Liver (tissue), 9 donors: ENCODE measurements around the gene CYB561. TPM values are rescaled to one million over a fixed set of nuclear protein-coding genes. Genes with fewer than 3 reads are reported as not detected.

Experiments used
- DNase-seq: peaks from one replicate; pipeline ENCODE4 v3.0.0-alpha.2; 2017; ENCODE audit warnings: low spot score
- H3K27ac ChIP-seq, 2 donors: one replicate each; pipeline ENCODE4 v1.7.0; 2013; ENCODE audit warnings: inconsistent platforms in 2 of 2, low read length in 2 of 2, control low read depth in 1 of 2, low read depth in 1 of 2, mild to moderate bottlenecking in 1 of 2
- H3K27me3 ChIP-seq, 4 donors: one replicate each; pipeline versions ENCODE4 v1.6.1 to v1.7.0; 2013; ENCODE audit warnings: low read length in 3 of 4, inconsistent platforms in 1 of 4, mild to moderate bottlenecking in 1 of 4, moderate library complexity in 1 of 4; ENCODE audit not compliant: control insufficient read depth in 4 of 4, insufficient read depth in 4 of 4
- H3K36me3 ChIP-seq, 4 donors: one replicate each; pipeline versions ENCODE4 v1.6.1 to v1.7.0; 2013; ENCODE audit warnings: low read length in 3 of 4, mild to moderate bottlenecking in 3 of 4, low read depth in 1 of 4, moderate library complexity in 1 of 4; ENCODE audit not compliant: control insufficient read depth in 4 of 4, insufficient read depth in 3 of 4
- H3K4me1 ChIP-seq, 4 donors: one replicate each; pipeline versions ENCODE4 v1.6.1 to v1.7.0; 2013; ENCODE audit warnings: low read length in 3 of 4, mild to moderate bottlenecking in 3 of 4, moderate library complexity in 1 of 4; ENCODE audit not compliant: control insufficient read depth in 4 of 4, insufficient read depth in 4 of 4
- H3K4me3 ChIP-seq, 3 donors: one replicate each; pipeline versions ENCODE4 v1.6.1 to v1.7.0; 2013; ENCODE audit warnings: low read length in 3 of 3, control low read depth in 1 of 3, low read depth in 1 of 3, mild to moderate bottlenecking in 1 of 3
- H3K9ac ChIP-seq, 2 donors: one replicate each; pipeline ENCODE4 v1.7.0; 2013; ENCODE audit warnings: low read length in 2 of 2, mild to moderate bottlenecking in 2 of 2, moderate library complexity in 2 of 2, control low read depth in 1 of 2, low read depth in 1 of 2
- H3K9me3 ChIP-seq, 4 donors: one replicate each; pipeline versions ENCODE4 v1.6.1 to v1.7.0; 2013; ENCODE audit warnings: low read length in 3 of 4; ENCODE audit not compliant: control insufficient read depth in 4 of 4
- ATF3 ChIP-seq: IDR thresholded peaks from 2 replicates; pipeline ENCODE4 v1.6.1; 2016; ENCODE audit warnings: antibody characterized with exemption
- CTCF ChIP-seq: fragments of 150-350 bp; IDR thresholded peaks from 2 replicates; pipeline ENCODE4 v1.5.1; 2017; ENCODE audit warnings: improper control_type of control experiment, low read depth, low read length; ENCODE audit not compliant: missing input control
- EGR1 ChIP-seq, 2 donors: IDR thresholded peaks; 2 replicates each; pipeline ENCODE4 v1.6.1; 2016 to 2018; ENCODE audit warnings: antibody characterized with exemption in 2 of 2, low read depth in 2 of 2
- FOXA1 ChIP-seq: IDR thresholded peaks from 2 replicates; pipeline ENCODE4 v1.6.1; 2016; ENCODE audit warnings: antibody characterized with exemption
- FOXA2 ChIP-seq: IDR thresholded peaks from 2 replicates; pipeline ENCODE4 v1.6.1; 2016; ENCODE audit warnings: antibody characterized with exemption
- GABPA ChIP-seq, 2 donors: IDR thresholded peaks in 1 of 2; conservative IDR thresholded peaks in 1 of 2; 2 replicates each; pipeline ENCODE4 v1.6.1; 2016; ENCODE audit warnings: antibody characterized with exemption in 2 of 2, mild to moderate bottlenecking in 1 of 2, moderate library complexity in 1 of 2
- HNF4A ChIP-seq, 2 donors: conservative IDR thresholded peaks; 2 replicates each; pipeline ENCODE4 v1.6.1; 2016; ENCODE audit warnings: antibody characterized with exemption in 2 of 2, mild to moderate bottlenecking in 2 of 2
- HNF4G ChIP-seq: IDR thresholded peaks from 2 replicates; pipeline ENCODE4 v1.6.1; 2016; ENCODE audit warnings: antibody characterized with exemption
- JUND ChIP-seq, 2 donors: IDR thresholded peaks; 2 replicates each; pipeline ENCODE4 v1.6.1; 2016; ENCODE audit warnings: antibody characterized with exemption in 2 of 2
- MAX ChIP-seq: IDR thresholded peaks from 2 replicates; pipeline ENCODE4 v1.6.1; 2016; ENCODE audit warnings: antibody characterized with exemption
- NR2F2 ChIP-seq: IDR thresholded peaks from 2 replicates; pipeline ENCODE4 v1.6.1; 2016; ENCODE audit warnings: antibody characterized with exemption
- RAD21 ChIP-seq, 2 donors: IDR thresholded peaks; 2 replicates each; pipeline ENCODE4 v1.6.1; 2016; ENCODE audit warnings: antibody characterized with exemption in 2 of 2, mild to moderate bottlenecking in 2 of 2
- REST ChIP-seq: IDR thresholded peaks from 2 replicates; pipeline ENCODE4 v1.6.1; 2016; ENCODE audit warnings: antibody characterized with exemption, mild to moderate bottlenecking
- RXRA ChIP-seq, 2 donors: IDR thresholded peaks; 2 replicates each; pipeline ENCODE4 v1.6.1; 2017 to 2018; ENCODE audit warnings: antibody characterized with exemption in 2 of 2, mild to moderate bottlenecking in 1 of 2
- SP1 ChIP-seq: IDR thresholded peaks from 2 replicates; pipeline ENCODE4 v1.6.1; 2018; ENCODE audit warnings: antibody characterized with exemption, mild to moderate bottlenecking
- TAF1 ChIP-seq: conservative IDR thresholded peaks from 2 replicates; pipeline ENCODE4 v1.6.1; 2016; ENCODE audit warnings: antibody characterized with exemption, mild to moderate bottlenecking
- ZBTB33 ChIP-seq: IDR thresholded peaks from 2 replicates; pipeline ENCODE4 v1.6.1; 2016; ENCODE audit warnings: antibody characterized with exemption
- WGBS: extraction: QIAGEN DNeasy Blood & Tissue Kit; methylation state at CpG from one replicate; pipeline ENCODE4 v1.1.7; 2013; 5-methylcytosine and 5-hydroxymethylcytosine counted together
- polyA plus RNA-seq, 2 donors: library from polyadenylated mRNA; stranded (reverse) in 1 of 2; unstranded in 1 of 2; fragments of 200-250 nt in 1 of 2; fragments of >200 nt in 1 of 2; fragmentation: Nextera tagmentation in 1 of 2; extraction: Ambion mirVana in 1 of 2; gene quantifications; one replicate each; pipeline versions ENCODE4 v1.2.1 to v1.2.3, GENCODE V29; 2013 to 2015
- total RNA-seq, 2 donors: library from RNA; depleted of rRNA; stranded (reverse); fragments of >200 nt; gene quantifications; one replicate each; pipeline ENCODE4 v1.2.3, GENCODE V29; 2014
- donor health status: healthy.
- donor health status: healthy.
- donor health status: healthy.
- donor health status: healthy.
- donor health status: healthy.

Gene CYB561
- total and polyA plus RNA-seq, 4 donors: 0.93 to 18.5 (median 12.9) TPM

GRCh38 chr17:63413128-63413527, 33.0 kb downstream of the CYB561 start:
- Histone ChIP-seq H3K4me3 (no peak overlapping the region), H3K4me1 (no peaks in the 10 kb centered on the region), H3K9me3 (no peaks in the 10 kb centered on the region), H3K27ac (no peak overlapping the region), H3K36me3 (no peaks in the 10 kb centered on the region), H3K9ac (no peak overlapping the region), H3K27me3 (no peaks in the 10 kb centered on the region)
- TF ChIP-seq CTCF (no peak), FOXA1 (no peak), SP1 (no peak), TAF1 (no peak), RAD21 (IDR thresholded peaks at IDR 0.05) (no peak), HNF4G (no peak), EGR1 (IDR thresholded peaks at IDR 0.05; ENCODE audit: low read depth in 2 of 2) (no peak), JUND (IDR thresholded peaks at IDR 0.05) (no peak), GABPA (IDR thresholded peaks at IDR 0.05 in 1 of 2, conservative IDR thresholded peaks at IDR 0.05 in 1 of 2) (no peak), ZBTB33 (no peak)
- DNase-seq: no peak
- WGBS: 97% methylated on average over 3 of the region's 3 CpGs

GRCh38 chr17:63412234-63412633, 33.9 kb downstream of the CYB561 start:
- H3K27ac ChIP-seq: no peak overlapping the region
- no peak for DNase-seq
- no peak overlapping the region for H3K9ac ChIP-seq
- no peaks in the 10 kb centered on the region for H3K9me3 ChIP-seq
- 85% methylated on average over 6 of the region's 6 CpGs for WGBS
- TF ChIP-seq GABPA (IDR thresholded peaks at IDR 0.05 in 1 of 2, conservative IDR thresholded peaks at IDR 0.05 in 1 of 2) (no peak), ATF3 (no peak), TAF1 (no peak), REST (no peak), RXRA (IDR thresholded peaks at IDR 0.05) (no peak), FOXA2 (no peak), EGR1 (IDR thresholded peaks at IDR 0.05; ENCODE audit: low read depth in 2 of 2) (no peak), SP1 (no peak), HNF4G (no peak), HNF4A (conservative IDR thresholded peaks at IDR 0.05) (no peak), RAD21 (IDR thresholded peaks at IDR 0.05) (no peak), NR2F2 (no peak), FOXA1 (no peak), JUND (IDR thresholded peaks at IDR 0.05) (no peak), MAX (no peak), CTCF (no peak)
- no peaks in the 10 kb centered on the region for H3K27me3 ChIP-seq
- no peaks in the 10 kb centered on the region for H3K36me3 ChIP-seq
- no peak overlapping the region for H3K4me3 ChIP-seq
- no peaks in the 10 kb centered on the region for H3K4me1 ChIP-seq
